22Rv1 (cell line): ENCODE results near the gene PDE4DIP.
"Not testable (repeated sequence)": the region's sequence is repeated elsewhere in the genome, so short reads cannot be mapped to it uniquely, and the experiment has no call there.

Experiments used
- ZFX ChIP-seq: fragments of 450-650 bp; IDR thresholded peaks from 2 replicates; pipeline ENCODE4 v1.6.1; 2017; ENCODE audit warnings: antibody characterized with exemption, borderline replicate concordance
- TF ChIP-seq, protein P1 (sequence below): fragments of 450-650 bp; IDR thresholded peaks from 2 replicates; pipeline ENCODE4 v1.5.1; 2017; ENCODE audit warnings: mild to moderate bottlenecking

DNA sequence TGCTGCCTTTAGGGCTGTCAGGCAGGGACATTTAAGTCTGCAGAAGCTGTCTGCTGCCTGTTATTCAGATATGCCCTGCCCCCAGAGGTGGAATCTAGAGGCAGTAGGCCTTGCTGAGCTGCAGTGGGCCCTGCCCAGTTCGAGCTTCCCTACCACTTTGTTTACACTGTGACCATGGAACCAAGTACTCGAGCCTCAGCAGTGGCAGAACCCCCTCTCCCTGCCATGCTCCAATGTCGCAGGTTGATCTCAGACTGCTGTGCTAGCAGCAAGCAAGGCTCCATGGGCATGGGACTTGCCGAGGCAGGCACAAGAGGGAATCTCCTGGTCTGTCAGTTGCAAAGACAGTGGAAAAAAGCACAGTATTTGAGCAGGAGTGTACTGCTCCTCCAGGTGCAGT is 198.8 kb downstream of the PDE4DIP start:
- TF ChIP-seq, protein P1, sequence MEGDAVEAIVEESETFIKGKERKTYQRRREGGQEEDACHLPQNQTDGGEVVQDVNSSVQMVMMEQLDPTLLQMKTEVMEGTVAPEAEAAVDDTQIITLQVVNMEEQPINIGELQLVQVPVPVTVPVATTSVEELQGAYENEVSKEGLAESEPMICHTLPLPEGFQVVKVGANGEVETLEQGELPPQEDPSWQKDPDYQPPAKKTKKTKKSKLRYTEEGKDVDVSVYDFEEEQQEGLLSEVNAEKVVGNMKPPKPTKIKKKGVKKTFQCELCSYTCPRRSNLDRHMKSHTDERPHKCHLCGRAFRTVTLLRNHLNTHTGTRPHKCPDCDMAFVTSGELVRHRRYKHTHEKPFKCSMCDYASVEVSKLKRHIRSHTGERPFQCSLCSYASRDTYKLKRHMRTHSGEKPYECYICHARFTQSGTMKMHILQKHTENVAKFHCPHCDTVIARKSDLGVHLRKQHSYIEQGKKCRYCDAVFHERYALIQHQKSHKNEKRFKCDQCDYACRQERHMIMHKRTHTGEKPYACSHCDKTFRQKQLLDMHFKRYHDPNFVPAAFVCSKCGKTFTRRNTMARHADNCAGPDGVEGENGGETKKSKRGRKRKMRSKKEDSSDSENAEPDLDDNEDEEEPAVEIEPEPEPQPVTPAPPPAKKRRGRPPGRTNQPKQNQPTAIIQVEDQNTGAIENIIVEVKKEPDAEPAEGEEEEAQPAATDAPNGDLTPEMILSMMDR: not testable (repeated sequence)
- not testable (repeated sequence) for TF ChIP-seq ZFX
